HCT116 (cell line): ENCODE results near the gene SKAP1. TPM values are rescaled to one million over a fixed set of nuclear protein-coding genes. Genes with fewer than 3 reads are reported as not detected.

Source experiments
- ATAC-seq: fragments of 200-7000 bp; cut with Tn5 transposase; 2 replicates; pipeline ENCODE4 v1.9.1; 2020; ENCODE audit warnings: mild to moderate bottlenecking, moderate library complexity
- BruUV-seq: library from RNA; stranded (reverse); fragments of 400-500 nt; replicated peaks from 2 replicates; lab custom pipeline; 2021; lab: Mats Ljungman, UMichigan
- CTCF ChIA-PET: fragments of 300-600 bp; sonication (Branson Sonifier 250); formaldehyde crosslinking; loops from one replicate; lab custom pipeline; 2021; ENCODE audit warnings: antibody characterized with exemption; lab: Charles Lee
- POLR2A ChIA-PET: fragments of 300-600, 350-600 bp; sonication (Branson Sonifier 250); formaldehyde crosslinking; loops from one replicate; lab custom pipeline; 2021; ENCODE audit warnings: antibody characterized with exemption; lab: Charles Lee
- RAD21 ChIA-PET, 2 experiments: fragments of 300-600 bp; sonication (Branson Sonifier 250); formaldehyde crosslinking; loops; one replicate each; lab custom pipeline; 2023; ENCODE audit warnings: low total read pairs in 2 of 2; ENCODE audit not compliant: uncharacterized antibody in 2 of 2, unreplicated experiment in 2 of 2, low non-redundant PET in 1 of 2; lab: Charles Lee
- DNase-seq: peaks from one replicate; pipeline ENCODE4 v3.0.0-alpha.2; 2010; ENCODE audit warnings: low read depth, low spot score
- H2AFZ ChIP-seq: fragments of 200-600 bp; shearing (Covaris generic), sonication (generic); 2 replicates; pipeline ENCODE4 v1.6.1; 2017; ENCODE audit warnings: low read depth, mixed run types, mixed read lengths, antibody characterized with exemption, low read length; ENCODE audit not compliant: poor library complexity, severe bottlenecking
- H3K27ac ChIP-seq: 2 replicates; pipeline ENCODE4 v1.5.1; 2012; ENCODE audit warnings: low read depth, low read length
- H3K27me3 ChIP-seq: fragments of 200-600 bp; sonication (generic); 2 replicates; pipeline ENCODE4 v1.6.1; 2016; ENCODE audit warnings: mixed run types, low read length, mixed read lengths; ENCODE audit not compliant: insufficient read depth
- H3K36me3 ChIP-seq, 2 experiments: fragments of 200-500 bp in 1 of 2; fragments of 200-600 bp in 1 of 2; sonication (Bioruptor generic) in 1 of 2; sonication (generic) in 1 of 2; 2 replicates each; pipeline versions ENCODE4 v1.5.1 to v1.6.1; 2014 to 2016; ENCODE audit warnings: low read length in 2 of 2, inconsistent platforms in 1 of 2, mixed read lengths in 1 of 2, mixed run types in 1 of 2; ENCODE audit not compliant: insufficient read depth in 2 of 2, control insufficient read depth in 1 of 2
- H3K4me1 ChIP-seq, 2 experiments: fragments of 200-600 bp in 1 of 2; sonication (generic) in 1 of 2; 2 replicates each; pipeline versions ENCODE4 v1.5.1 to v1.6.1; 2012 to 2017; ENCODE audit warnings: low read length in 2 of 2, inconsistent platforms in 1 of 2, mild to moderate bottlenecking in 1 of 2, mixed read lengths in 1 of 2, mixed run types in 1 of 2, moderate library complexity in 1 of 2; ENCODE audit not compliant: insufficient read depth in 2 of 2, control insufficient read depth in 1 of 2
- H3K4me2 ChIP-seq: fragments of 200-600 bp; sonication (generic); 2 replicates; pipeline ENCODE4 v1.6.1; 2017; ENCODE audit warnings: mixed run types, low read length, mixed read lengths
- H3K4me3 ChIP-seq, 2 experiments: fragments of 200-600 bp in 1 of 2; sonication (generic) in 1 of 2; replicated peaks in 1 of 2; 2 replicates each; pipeline ENCODE4 v1.5.1; 2011 to 2016; ENCODE audit warnings: low read length in 2 of 2, control low read depth in 1 of 2, low read depth in 1 of 2, mild to moderate bottlenecking in 1 of 2, mixed read lengths in 1 of 2, mixed run types in 1 of 2
- H3K79me2 ChIP-seq: fragments of 200-600 bp; sonication (generic); 2 replicates; pipeline ENCODE4 v1.6.1; 2017; ENCODE audit warnings: mild to moderate bottlenecking, mixed run types, low read length, moderate library complexity, mixed read lengths; ENCODE audit not compliant: insufficient read depth
- H3K9ac ChIP-seq: fragments of 200-600 bp; sonication (generic); 2 replicates; pipeline ENCODE4 v1.6.1; 2016; ENCODE audit warnings: low read length, mixed read lengths
- H3K9me2 ChIP-seq: fragments of 200-600 bp; sonication (generic), shearing (Covaris generic); 2 replicates; pipeline ENCODE4 v1.6.1; 2017; ENCODE audit warnings: mixed run types, mild to moderate bottlenecking, moderate library complexity; ENCODE audit not compliant: insufficient read depth
- H3K9me3 ChIP-seq, 2 experiments: fragments of 200-500 bp in 1 of 2; fragments of 200-600 bp in 1 of 2; sonication (Bioruptor generic) in 1 of 2; sonication (generic) in 1 of 2; 2 replicates each; pipeline ENCODE4 v1.6.1; 2014 to 2017; ENCODE audit warnings: low read length in 2 of 2, mixed read lengths in 2 of 2, inconsistent platforms in 1 of 2, low read depth in 1 of 2, mild to moderate bottlenecking in 1 of 2, mixed run types in 1 of 2, moderate library complexity in 1 of 2; ENCODE audit not compliant: control insufficient read depth in 1 of 2, insufficient read depth in 1 of 2
- H4K20me1 ChIP-seq: fragments of 200-600 bp; sonication (generic), shearing (Covaris generic); 2 replicates; pipeline ENCODE4 v1.6.1; 2017; ENCODE audit warnings: mixed run types, mild to moderate bottlenecking, moderate library complexity; ENCODE audit not compliant: insufficient read depth
- ATF3 ChIP-seq: IDR thresholded peaks from 2 replicates; pipeline ENCODE4 v1.6.1; 2012
- CBX3 ChIP-seq: IDR thresholded peaks from 2 replicates; pipeline ENCODE4 v1.6.1; 2012; ENCODE audit warnings: low read depth
- CEBPB ChIP-seq: IDR thresholded peaks from 2 replicates; pipeline ENCODE4 v1.6.1; 2012; ENCODE audit warnings: low read depth
- CTCF ChIP-seq, 3 experiments: fragments of 200-600 bp in 1 of 3; sonication (generic) in 1 of 3; IDR thresholded peaks in 2 of 3; conservative IDR thresholded peaks in 1 of 3; 2 replicates each; pipeline ENCODE4 v1.5.1; 2012 to 2017; ENCODE audit warnings: low read depth in 2 of 3, low read length in 2 of 3, antibody characterized with exemption in 1 of 3, borderline replicate concordance in 1 of 3, control low read depth in 1 of 3, mild to moderate bottlenecking in 1 of 3, mixed read lengths in 1 of 3, mixed run types in 1 of 3, moderate library complexity in 1 of 3; ENCODE audit not compliant: insufficient read depth in 1 of 3
- EGR1 ChIP-seq: IDR thresholded peaks from 2 replicates; pipeline ENCODE4 v1.6.1; 2012; ENCODE audit warnings: low read depth
- ELF1 ChIP-seq: IDR thresholded peaks from 2 replicates; pipeline ENCODE4 v1.6.1; 2012; ENCODE audit warnings: low read depth, borderline replicate concordance
- EZH2 ChIP-seq: fragments of 200-600 bp; sonication (generic); IDR thresholded peaks from 2 replicates; pipeline ENCODE4 v1.6.1; 2017; ENCODE audit warnings: antibody characterized with exemption, mixed run types
- MAX ChIP-seq: IDR thresholded peaks from 2 replicates; pipeline ENCODE4 v1.6.1; 2012
- POLR2A ChIP-seq: IDR thresholded peaks from 2 replicates; pipeline ENCODE4 v1.7.0; 2011; ENCODE audit warnings: borderline replicate concordance; ENCODE audit not compliant: insufficient read depth, insufficient read length; ENCODE audit errors: extremely low read depth
- RAD21 ChIP-seq: IDR thresholded peaks from 2 replicates; pipeline ENCODE4 v1.6.1; 2012; ENCODE audit warnings: low read depth, mild to moderate bottlenecking
- REST ChIP-seq: IDR thresholded peaks from 2 replicates; pipeline ENCODE4 v1.6.1; 2012; ENCODE audit warnings: low read depth
- SIN3A ChIP-seq: IDR thresholded peaks from 2 replicates; pipeline ENCODE4 v1.6.1; 2012; ENCODE audit warnings: low read depth
- SP1 ChIP-seq: IDR thresholded peaks from 2 replicates; pipeline ENCODE4 v1.6.1; 2012; ENCODE audit warnings: low read depth
- TCF7L2 ChIP-seq: IDR thresholded peaks from 2 replicates; pipeline ENCODE4 v1.7.0; 2011; ENCODE audit warnings: borderline replicate concordance, inconsistent platforms; ENCODE audit not compliant: insufficient read depth, insufficient read length; ENCODE audit errors: extremely low read depth
- YY1 ChIP-seq: IDR thresholded peaks from 2 replicates; pipeline ENCODE4 v1.6.1; 2011; ENCODE audit warnings: low read length, low read depth, moderate library complexity, mild to moderate bottlenecking; ENCODE audit not compliant: insufficient replicate concordance; ENCODE audit errors: extremely low read depth
- ZBTB33 ChIP-seq: IDR thresholded peaks from 2 replicates; pipeline ENCODE4 v1.6.1; 2011; ENCODE audit warnings: mild to moderate bottlenecking, low read length, moderate library complexity; ENCODE audit not compliant: insufficient replicate concordance; ENCODE audit errors: extremely low read depth
- ZFX ChIP-seq: fragments of 450-650 bp; IDR thresholded peaks from 2 replicates; pipeline ENCODE4 v1.6.1; 2017
- intact Hi-C: fragments of 100-400 bp; cut with micrococcal nuclease; formaldehyde crosslinking; loops from 2 replicates; pipeline ENCODE4 v1.10.0; 2022
- total RNA-seq: library from RNA; stranded (reverse); gene quantifications from one replicate; pipeline ENCODE4 v1.2.1, GENCODE V29; 2021; ENCODE audit not compliant: unreplicated experiment

The SKAP1 gene
- total RNA-seq, 1 experiment from 2014 or later: 12.4 TPM

GRCh38 chr17:48432820-48433775, 3.1 kb upstream of the SKAP1 start:
- Histone ChIP-seq H4K20me1 (no peaks in the 10 kb centered on the region), H3K9me2 (no peaks in the 10 kb centered on the region), H3K9ac (no peak overlapping the region), H3K27ac (no peak overlapping the region), H3K27me3 (no peaks in the 10 kb centered on the region), H3K36me3 (no peaks in the 10 kb centered on the region), H3K4me2 (no peak overlapping the region), H3K9me3 (no peaks in the 10 kb centered on the region), H3K4me1 (peaks cover 0 to 18% of the 10 kb centered on the region in 2 experiments; a peak in 1 of 4 replicates), H3K4me3 (no peak overlapping the region), H2AFZ (no peak overlapping the region), H3K79me2 (no peaks in the 10 kb centered on the region)
- CTCF ChIA-PET: no interaction called here
- POLR2A ChIA-PET: interaction anchor here (1.0 kb wide), 1 partner anchor 22 kb away, joined by 3 read pairs; no protein-coding TSS in a partner anchor
- BruUV-seq: no TSS peak
- no peak for TF ChIP-seq RAD21
- no peak for TF ChIP-seq CBX3
- TF ChIP-seq YY1: no peak
- no peak for TF ChIP-seq POLR2A
- TF ChIP-seq ATF3: no peak
- TF ChIP-seq EGR1: no peak
- TF ChIP-seq CEBPB: no peak
- TF ChIP-seq MAX: no peak
- no peak for TF ChIP-seq EZH2
- TF ChIP-seq REST: no peak
- no peak for TF ChIP-seq TCF7L2
- no peak for TF ChIP-seq ZBTB33
- TF ChIP-seq SIN3A: no peak
- no peak for TF ChIP-seq ELF1
- no peak for TF ChIP-seq CTCF (IDR thresholded peaks at IDR 0.05 in 2 of 3, conservative IDR thresholded peaks at IDR 0.05 in 1 of 3; ENCODE audit: borderline replicate concordance in 1 of 3, insufficient read depth in 1 of 3, low read depth in 2 of 3, low read length in 2 of 3)
- TF ChIP-seq SP1: no peak
- no peak for TF ChIP-seq ZFX
- DNase-seq (no peak), ATAC-seq (no peak)
- intact Hi-C loops: no loop called here
- RAD21 ChIA-PET: no interaction called here
